ENCODE data around the gene MAPK14. TPM values are rescaled to one million over a fixed set of nuclear protein-coding genes. Genes with fewer than 3 reads are reported as not detected.

MAPK14 gene
- total and polyA plus RNA-seq, 2 of the 4 experiments (the other 2 are of a cell fraction) = 28.4 to 74.4 TPM

DNA sequence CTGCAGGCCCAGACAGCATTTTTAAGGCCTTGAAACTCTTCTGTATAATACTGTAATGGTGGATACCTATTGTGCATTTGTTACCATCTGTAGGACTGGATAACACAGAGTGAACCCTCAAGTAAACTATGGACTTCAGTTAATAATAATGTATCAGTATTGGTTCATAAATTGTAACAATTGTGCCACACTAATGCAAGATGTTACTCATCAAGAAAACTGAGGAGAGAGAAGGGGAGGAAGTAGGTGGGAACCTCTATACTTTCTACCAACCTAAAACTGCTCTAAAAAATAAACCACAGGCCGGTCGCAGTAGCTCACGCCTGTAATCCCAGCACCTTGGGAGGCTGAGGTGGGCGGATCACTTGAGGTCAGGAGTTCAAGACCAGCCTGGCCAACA is 113.5 kb downstream of the MAPK14 start:
- no peak overlapping the region for H2AK5ac ChIP-seq (ENCODE audit: low read depth, low read length)
- no peak overlapping the region for H3K4ac ChIP-seq (ENCODE audit: low read depth, low read length)
- 0 out of 2 replicates have a peak, but pooled peaks cover 4% of the 10 kb centered on the region for H3K9me1 ChIP-seq (ENCODE audit: insufficient read depth, low read length)
- H3K56ac ChIP-seq (ENCODE audit: extremely low read depth, insufficient read depth, low read length) = no peak overlapping the region
- no CpG with 5 or more reads among the region's 4 CpGs for WGBS, 2 experiments (ENCODE audit: extremely low coverage in 2 of 2, insufficient read length in 1 of 2)
- DNase-seq (no peak), ATAC-seq (ENCODE audit: low read depth) (no peak)
- H3K36me3 ChIP-seq (ENCODE audit: control insufficient read depth, insufficient read depth, low read length) = peaks cover 4% of the 10 kb centered on the region
- intact Hi-C loops (cut with micrococcal nuclease) (no loop called here), dilution Hi-C loops (cut with HindIII; ENCODE audit: low sequenced_read_pairs, unreplicated experiment) (no loop called here), in situ Hi-C loops (cut with MboI; ENCODE audit: low sequenced_read_pairs) (no loop called here)
- H3K4me1 ChIP-seq (ENCODE audit: control insufficient read depth, insufficient read depth, low read length) = 0 out of 2 replicates have a peak, but pooled peaks cover 2% of the 10 kb centered on the region
- no peak overlapping the region for H2BK5ac ChIP-seq (ENCODE audit: low read depth, low read length, poor library complexity, severe bottlenecking)
- H2BK120ac ChIP-seq (ENCODE audit: low read depth, low read length) = no peak overlapping the region
- no peak overlapping the region for H3K4me3 ChIP-seq (ENCODE audit: insufficient read depth, low read depth, low read length)
- H2BK15ac ChIP-seq (ENCODE audit: low read depth, low read length) = no peak overlapping the region
- no peak overlapping the region for H4K8ac ChIP-seq (ENCODE audit: low read depth in 2 of 2, low read length in 2 of 2)
- H3K14ac ChIP-seq (replicated peaks; ENCODE audit: low read depth, low read length) = no peak overlapping the region
- H3K23ac ChIP-seq (ENCODE audit: low read depth, low read length) = no peak overlapping the region
- ChIA-PET CTCF (no interaction called here), POLR2A (ENCODE audit: unreplicated experiment) (no interaction called here)
- no TSS peak for BruUV-seq (replicated peaks)
- H3K9me3 ChIP-seq (ENCODE audit: control insufficient read depth, insufficient read depth, low read length) = no peaks in the 10 kb centered on the region
- H3K27ac ChIP-seq (ENCODE audit: insufficient read depth, low read length) = no peak overlapping the region
- H4K91ac ChIP-seq (ENCODE audit: insufficient read depth, low read depth, low read length) = no peak overlapping the region
- H2BK20ac ChIP-seq (ENCODE audit: low read depth, low read length) = no peak overlapping the region
- no peak overlapping the region for H4K5ac ChIP-seq (ENCODE audit: low read depth, low read length)
- H2AK9ac ChIP-seq (replicated peaks; ENCODE audit: low read depth, low read length, poor library complexity) = no peak overlapping the region
- H3K9ac ChIP-seq (ENCODE audit: low read depth, low read length) = no peak overlapping the region
- H3K27me3 ChIP-seq (ENCODE audit: control insufficient read depth, insufficient read depth, low read length) = peaks cover under 1% of the 10 kb centered on the region; the same call in 1 of the 2 replicates
- TF ChIP-seq POLR2A (IDR thresholded peaks at IDR 0.05; ENCODE audit: low read depth, low read length) (no peak), ELK1 (IDR thresholded peaks at IDR 0.05; ENCODE audit: borderline replicate concordance, low read depth, low read length) (no peak), FOS (IDR thresholded peaks at IDR 0.05; ENCODE audit: low read depth, low read length) (no peak), BHLHE40 (IDR thresholded peaks at IDR 0.05; ENCODE audit: low read depth, low read length) (no peak), CHD1 (IDR thresholded peaks at IDR 0.05; ENCODE audit: low read depth, low read length) (no peak), CTCF (conservative IDR thresholded peaks at IDR 0.05; ENCODE audit: low read depth, low read length) (no peak), CEBPB (IDR thresholded peaks at IDR 0.05; ENCODE audit: low read depth, low read length) (no peak), MXI1 (IDR thresholded peaks at IDR 0.05; ENCODE audit: borderline replicate concordance, low read depth, low read length) (no peak), RAD21 (IDR thresholded peaks at IDR 0.05; ENCODE audit: low read length) (no peak), USF2 (IDR thresholded peaks at IDR 0.05; ENCODE audit: low read depth, low read length) (no peak), RFX5 (IDR thresholded peaks at IDR 0.05; ENCODE audit: low read depth, low read length) (no peak), MAFK (IDR thresholded peaks at IDR 0.05; ENCODE audit: low read depth, low read length) (no peak), MAZ (IDR thresholded peaks at IDR 0.05; ENCODE audit: borderline replicate concordance, low read depth, low read length) (no peak), NFE2L2 (IDR thresholded peaks at IDR 0.05; ENCODE audit: low read depth, low read length) (no peak), SMC3 (IDR thresholded peaks at IDR 0.05; ENCODE audit: low read depth, low read length) (no peak), RCOR1 (IDR thresholded peaks at IDR 0.05; ENCODE audit: insufficient replicate concordance, low read length) (no peak)
- no peak overlapping the region for H3K18ac ChIP-seq (ENCODE audit: low read depth, low read length)
- no peaks in the 10 kb centered on the region for H4K20me1 ChIP-seq (ENCODE audit: insufficient read depth, low read length)
- H3K79me1 ChIP-seq (ENCODE audit: low read depth in 1 of 2, low read length in 2 of 2) = no peaks in the 10 kb centered on the region
- H2AFZ ChIP-seq (replicated peaks; ENCODE audit: low read length, poor library complexity) = no peak overlapping the region
- no peak overlapping the region for H3K4me2 ChIP-seq (ENCODE audit: low read depth, low read length)
